Epithelial cell of prostate (primary cell): ENCODE results near the gene CHMP4B.

ENCODE experiments used
- DNase-seq: peaks from one replicate; pipeline ENCODE4 v3.0.0-alpha.2; 2011; ENCODE audit warnings: low read depth, low spot score
- H3K27ac ChIP-seq: fragments of 450-650 bp; 2 replicates; pipeline ENCODE4 v1.5.1; 2017; ENCODE audit warnings: mild to moderate bottlenecking

The CHMP4B gene

GRCh38 chr20:33816191-33816590 lies 5.0 kb downstream of the CHMP4B start:
- no peak overlapping the region for H3K27ac ChIP-seq
- DNase-seq = no peak

- DNase-seq = no peak
- no peak overlapping the region for H3K27ac ChIP-seq
These were observed 6.3 kb downstream of the CHMP4B start for GRCh38 chr20:33817411-33817810.

GRCh38 chr20:33819456-33819855 lies 8.3 kb downstream of the CHMP4B start:
- H3K27ac ChIP-seq = no peak overlapping the region
- DNase-seq = no peak

DNA sequence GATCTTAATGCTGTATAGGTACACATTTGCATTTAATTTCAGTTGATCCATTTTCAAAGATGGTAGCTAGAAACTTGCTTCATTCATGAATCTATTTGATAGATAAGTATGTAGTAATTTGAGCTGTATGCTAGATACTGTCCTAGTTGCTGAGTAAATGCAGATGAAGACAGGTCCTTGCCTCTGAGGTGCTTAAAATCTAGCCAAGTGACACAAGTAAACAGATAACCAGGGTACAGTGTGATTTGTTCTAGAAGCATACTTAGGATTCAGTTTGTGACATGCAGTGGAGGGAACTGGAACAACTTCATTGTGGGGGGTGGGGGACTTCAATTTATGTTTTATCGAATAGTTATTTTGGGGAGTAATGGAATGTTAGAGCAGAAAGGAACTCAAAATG lies 9.2 kb downstream of the CHMP4B start:
- no peak overlapping the region for H3K27ac ChIP-seq
- no peak for DNase-seq

DNA sequence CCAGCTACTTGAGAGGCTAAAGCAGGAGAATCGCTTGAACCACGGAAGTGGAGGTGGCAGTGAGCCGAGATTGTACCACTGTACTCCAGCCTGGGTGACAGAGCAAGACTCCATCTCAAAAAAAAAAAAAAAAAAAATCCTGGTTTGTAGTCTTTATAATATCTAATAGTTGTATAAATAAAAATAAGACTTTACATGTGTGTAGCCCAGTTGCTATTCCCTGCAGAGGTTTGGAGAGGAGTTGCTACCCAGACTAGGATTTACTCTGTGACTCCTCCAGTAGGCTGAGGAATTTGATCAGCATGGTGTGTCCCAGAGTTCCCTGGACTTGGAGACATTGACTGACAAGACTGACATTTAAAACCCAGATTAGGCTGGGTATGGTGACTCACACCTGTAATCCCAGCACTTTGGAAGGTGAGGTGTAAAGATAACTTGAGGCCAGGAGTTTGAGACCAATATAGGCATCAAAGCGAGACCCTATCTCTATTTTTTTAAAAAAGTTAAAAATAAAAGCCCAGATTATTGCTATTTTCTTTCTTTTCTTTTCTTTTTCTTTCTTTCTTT lies 10.2 kb downstream of the CHMP4B start:
- no peak for DNase-seq

DNA sequence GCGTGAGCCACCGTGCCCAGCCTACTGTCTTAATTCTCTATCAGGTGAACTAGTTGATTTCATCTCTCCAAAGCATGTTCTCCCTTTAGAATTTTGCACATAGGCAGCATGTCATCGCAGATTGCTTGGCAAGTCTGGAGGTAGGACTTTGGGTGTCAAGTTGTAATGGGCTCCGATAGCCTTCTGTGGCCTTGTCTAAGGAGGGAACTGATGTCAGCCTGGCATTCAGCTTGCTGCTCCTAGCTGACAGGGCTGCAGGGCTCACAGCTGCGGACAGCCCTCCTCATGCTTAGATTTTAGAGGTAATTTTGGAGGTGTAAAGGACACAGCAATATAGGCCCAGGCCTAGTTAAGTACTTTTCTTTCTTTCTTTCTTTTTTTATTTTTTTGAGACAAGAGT lies 11.3 kb downstream of the CHMP4B start:
- no peak for DNase-seq
- H3K27ac ChIP-seq = no peak overlapping the region

More for the DNA sequence above, 10.2 kb downstream of the CHMP4B start:
- H3K27ac ChIP-seq = no peak overlapping the region

- H3K27ac ChIP-seq = no peak overlapping the region
- DNase-seq = no peak
These were observed 11.8 kb downstream of the CHMP4B start for GRCh38 chr20:33822991-33823390.

- H3K27ac ChIP-seq = no peak overlapping the region
- DNase-seq = no peak
These were observed 13.7 kb downstream of the CHMP4B start for GRCh38 chr20:33824852-33825251.

DNA sequence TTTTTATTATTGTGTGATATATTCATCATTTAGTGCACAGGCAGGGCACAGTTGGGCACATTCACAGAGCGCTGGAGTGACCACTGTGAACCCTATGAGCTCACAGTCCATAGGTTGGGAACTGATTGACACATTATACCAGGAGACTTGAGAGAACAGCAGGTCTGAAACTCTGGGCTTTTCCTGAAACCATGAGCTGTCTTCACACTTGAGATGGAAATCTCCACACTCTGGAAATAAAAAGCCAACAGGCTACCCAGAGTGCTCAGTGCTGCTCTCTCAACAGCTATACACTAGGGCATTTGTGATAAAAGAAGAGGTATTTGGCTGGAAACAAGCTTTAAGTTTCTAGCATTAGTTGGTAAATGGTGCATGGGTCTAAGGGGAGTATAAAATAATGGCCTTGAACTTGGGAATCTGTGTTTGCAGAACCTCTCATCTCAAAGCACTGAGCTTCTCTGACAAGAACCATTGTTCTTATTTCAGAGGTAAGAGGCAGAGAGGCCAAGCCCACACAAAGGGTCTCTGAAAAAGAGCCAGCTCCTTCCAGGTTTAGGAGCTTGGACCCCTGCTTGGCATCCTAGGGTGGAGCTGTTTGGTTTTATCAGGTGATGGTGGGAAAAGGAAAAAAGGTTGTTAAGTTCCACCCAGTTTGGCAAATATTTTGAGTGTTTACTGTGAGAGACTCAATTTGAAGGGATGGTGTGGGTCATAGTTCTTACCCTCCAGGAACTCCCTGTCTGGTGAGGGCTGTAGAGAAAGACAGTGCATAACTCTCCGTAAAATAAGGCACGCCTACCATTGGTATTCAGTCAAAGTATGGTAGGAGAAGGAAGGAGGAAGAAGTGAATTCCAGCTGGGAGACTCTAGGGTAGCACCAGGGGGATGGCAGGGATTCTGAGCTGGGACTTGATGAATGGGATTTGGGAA lies 14.5 kb downstream of the CHMP4B start:
- H3K27ac ChIP-seq = no peak overlapping the region
- no peak for DNase-seq

- no peak for DNase-seq
- no peak overlapping the region for H3K27ac ChIP-seq
These were observed 15.2 kb downstream of the CHMP4B start for GRCh38 chr20:33826270-33826897.

DNA sequence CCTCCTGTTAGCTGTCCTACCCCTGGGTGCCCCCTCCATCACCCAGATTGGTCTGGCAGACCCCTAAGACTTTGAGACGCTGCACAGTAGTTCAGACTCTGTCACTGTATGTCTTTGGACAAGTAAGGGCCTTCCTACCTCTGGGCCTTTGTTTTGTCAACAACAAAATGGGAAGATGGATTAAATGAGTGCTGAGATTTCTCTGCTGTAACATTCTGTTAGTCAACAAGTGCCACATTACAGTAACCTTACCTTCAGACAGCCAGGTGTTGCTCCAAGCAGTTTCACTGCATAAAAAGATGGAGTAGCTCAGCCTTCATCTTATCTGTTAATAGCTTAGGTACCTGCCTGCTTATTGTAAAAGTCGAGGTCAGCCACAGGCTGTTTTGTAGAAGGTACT lies 16.0 kb downstream of the CHMP4B start:
- no peak for DNase-seq
- H3K27ac ChIP-seq = no peak overlapping the region

DNA sequence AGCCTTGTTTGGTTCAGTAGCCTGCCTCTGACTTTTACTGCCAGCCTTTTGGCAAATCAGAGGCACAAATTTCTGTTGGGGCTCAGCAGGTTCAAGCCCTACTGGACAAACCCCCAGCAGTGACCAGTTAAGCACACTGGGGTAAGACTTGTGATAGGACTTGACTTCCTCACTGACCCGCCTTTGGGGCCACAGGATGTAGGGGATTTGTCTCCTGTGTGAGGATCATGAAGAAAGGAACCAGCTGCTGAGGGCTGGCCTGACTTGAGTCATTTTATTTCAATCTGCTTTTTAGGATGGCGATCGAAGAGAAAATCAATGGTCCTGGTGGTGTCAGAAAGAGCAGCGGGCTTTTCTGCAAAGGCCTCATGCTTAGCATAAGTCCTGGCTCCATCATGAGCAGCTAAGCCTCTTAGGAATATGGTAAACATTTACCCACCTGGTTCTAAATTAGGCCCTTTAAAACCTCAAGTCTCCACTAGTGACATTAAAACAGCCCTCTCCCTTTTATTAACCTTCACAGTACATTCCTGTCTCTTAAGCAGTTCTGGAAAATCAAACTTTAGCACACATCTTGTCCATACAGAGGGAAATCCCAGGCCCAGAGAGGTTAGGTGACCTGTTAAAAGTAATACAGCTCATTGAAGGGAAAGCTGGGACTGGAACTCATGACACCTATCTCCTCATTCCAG lies 16.6 kb downstream of the CHMP4B start:
- no peak for DNase-seq
- no peak overlapping the region for H3K27ac ChIP-seq

- DNase-seq = no peak
- no peak overlapping the region for H3K27ac ChIP-seq
These were observed 17.2 kb downstream of the CHMP4B start for GRCh38 chr20:33828326-33828844.

DNA sequence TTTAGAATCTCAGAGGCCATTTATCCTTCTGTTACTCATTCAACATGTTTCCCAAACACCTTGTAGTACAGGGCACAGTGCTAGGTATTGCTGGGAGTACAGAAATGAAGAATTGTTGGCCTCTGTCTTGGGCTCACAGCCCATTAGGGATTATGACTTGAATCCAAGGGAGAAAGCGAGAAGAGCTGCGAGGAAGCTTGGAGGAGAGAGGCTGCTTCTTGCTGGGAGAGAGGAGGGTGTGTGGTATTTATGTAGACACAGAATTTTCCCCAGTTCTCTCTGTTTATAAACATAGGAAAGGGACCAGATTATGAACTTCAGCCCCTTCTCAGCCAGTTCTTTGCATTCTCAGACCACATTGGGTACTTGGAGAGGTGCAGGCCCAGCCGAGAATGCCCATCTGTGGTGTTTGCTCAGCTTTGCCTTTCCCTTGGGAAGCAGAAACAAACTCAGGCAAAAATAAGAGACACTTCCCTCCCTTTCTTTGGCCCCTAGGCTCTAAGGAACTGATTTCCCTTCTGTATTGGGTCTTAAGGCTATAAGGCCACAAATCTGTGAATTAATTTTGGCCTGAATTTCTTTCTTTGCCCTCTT lies 17.9 kb downstream of the CHMP4B start:
- no peak overlapping the region for H3K27ac ChIP-seq
- no peak for DNase-seq

GRCh38 chr20:33829636-33830035 lies 18.5 kb downstream of the CHMP4B start:
- DNase-seq = no peak
- H3K27ac ChIP-seq = no peak overlapping the region

DNA sequence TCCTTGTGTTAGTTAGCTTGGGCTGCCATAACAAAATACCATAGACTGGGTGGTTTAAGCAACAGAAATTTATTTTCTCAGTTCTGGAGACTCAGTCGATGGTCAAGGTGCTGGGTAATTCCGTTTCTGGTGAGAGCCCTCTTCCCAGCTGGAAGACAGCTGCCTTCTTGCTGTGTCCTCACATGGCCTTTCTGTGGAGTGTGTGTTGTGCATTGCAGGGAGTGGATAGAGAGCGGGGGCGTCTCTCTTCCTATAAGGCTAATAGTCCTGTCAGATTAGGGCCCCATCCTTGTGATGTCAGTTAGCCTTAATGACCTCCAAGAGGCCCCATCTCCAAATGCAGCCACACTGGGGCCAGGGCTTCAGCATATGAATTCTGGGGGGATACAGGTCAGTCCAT lies 19.2 kb downstream of the CHMP4B start:
- H3K27ac ChIP-seq = no peak overlapping the region
- no peak for DNase-seq

GRCh38 chr20:33832103-33832804 lies 21.1 kb downstream of the CHMP4B start:
- no peak for DNase-seq
- H3K27ac ChIP-seq = no peak overlapping the region

GRCh38 chr20:33833333-33833732 lies 22.2 kb downstream of the CHMP4B start:
- H3K27ac ChIP-seq = no peak overlapping the region
- DNase-seq = no peak

- DNase-seq = no peak
- no peak overlapping the region for H3K27ac ChIP-seq
These were observed 24.5 kb downstream of the CHMP4B start for GRCh38 chr20:33835615-33836172.
